Peyer's patch (tissue), 4 donors: ENCODE data around the gene RPL27. TPM values are rescaled to one million over a fixed set of nuclear protein-coding genes. Genes with fewer than 3 reads are reported as not detected.

Experiments
- DNase-seq, 3 donors: peaks; one replicate each; pipeline ENCODE4 v3.0.0-alpha.2; 2017 to 2019
- H3K27ac ChIP-seq, 4 donors: fragments of 200-600 bp; sonication (generic); one replicate each; pipeline ENCODE4 v1.5.1; 2016 to 2019
- H3K27me3 ChIP-seq, 2 donors: fragments of 200-600 bp; sonication (generic); one replicate each; pipeline ENCODE4 v1.5.1; 2019
- H3K36me3 ChIP-seq, 3 donors: fragments of 200-600 bp; sonication (generic); one replicate each; pipeline ENCODE4 v1.5.1; 2016 to 2019
- H3K4me1 ChIP-seq, 4 donors: fragments of 200-600 bp; sonication (generic); one replicate each; pipeline ENCODE4 v1.5.1; 2016 to 2019
- H3K4me3 ChIP-seq, 4 donors: fragments of 200-600 bp; sonication (generic); 1 replicate in 3 of 4; 2 replicates in 1 of 4; pipeline ENCODE4 v1.5.1; 2016 to 2019; ENCODE audit warnings: mild to moderate bottlenecking in 1 of 4
- H3K9me3 ChIP-seq, 4 donors: fragments of 200-600 bp; sonication (generic); one replicate each; pipeline ENCODE4 v1.5.1; 2016 to 2019; ENCODE audit warnings: mild to moderate bottlenecking in 1 of 4
- POLR2A ChIP-seq, 2 donors: fragments of 450-650 bp; IDR thresholded peaks; one replicate each; pipeline ENCODE4 v1.5.1; 2017; ENCODE audit warnings: antibody characterized with exemption in 2 of 2, mild to moderate bottlenecking in 2 of 2, moderate library complexity in 2 of 2
- total RNA-seq, 4 donors: library from RNA; depleted of rRNA; stranded (reverse); fragments of >200 nt; gene quantifications; one replicate each; pipeline ENCODE4 v1.1.0, GENCODE V29; 2016
- TF ChIP-seq, protein P1 (sequence below), 6 experiments: fragments of 450-650 bp in 4 of 6; fragments of 200-600 bp in 2 of 6; sonication (generic) in 1 of 6; IDR thresholded peaks; one replicate each; pipeline ENCODE4 v1.5.1; 2017 to 2019; ENCODE audit warnings: antibody characterized with exemption in 6 of 6, mild to moderate bottlenecking in 3 of 6, moderate library complexity in 1 of 6

The RPL27 gene
- total RNA-seq, 4 donors from 2014 or later, result 331 to 1,066 (median 442) TPM

DNA sequence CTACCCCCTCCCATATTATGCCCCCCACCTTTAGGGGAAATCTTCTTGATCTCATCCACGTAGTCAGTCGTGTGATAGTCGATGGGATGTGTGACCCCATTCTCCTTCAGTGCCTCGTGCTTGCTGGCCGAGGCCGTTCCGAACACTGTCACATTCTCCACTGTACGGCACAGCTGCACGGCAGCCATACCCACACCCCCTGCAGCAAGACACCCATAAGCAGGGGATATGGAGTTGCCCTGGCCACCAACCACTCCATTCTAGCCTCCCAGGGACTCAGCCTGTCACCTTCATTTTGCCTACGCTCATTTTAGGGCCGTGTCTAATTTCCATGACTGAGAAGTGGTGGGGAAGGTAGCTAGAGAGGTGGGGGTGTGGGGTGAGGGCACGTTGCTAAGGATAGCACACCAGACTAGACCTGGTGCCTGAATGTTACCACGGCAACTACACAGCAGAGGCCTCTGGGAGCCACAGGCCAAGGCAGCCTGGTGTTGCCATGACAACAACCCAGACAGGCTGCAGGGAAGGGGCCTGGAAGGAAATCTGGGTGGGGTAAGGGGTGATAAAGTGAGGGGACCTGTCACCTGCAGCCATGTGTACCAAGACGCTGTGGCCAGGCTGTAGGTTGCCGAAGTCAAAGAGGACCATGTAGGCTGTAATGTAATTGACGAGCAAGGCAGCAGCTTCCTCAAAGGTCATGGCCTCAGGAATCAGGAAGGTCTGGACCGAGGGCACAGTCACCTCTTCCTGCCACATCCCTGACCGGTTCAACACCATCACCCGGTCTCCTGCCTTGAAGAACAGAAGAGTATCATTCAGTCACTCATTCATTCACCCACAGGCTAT lies 20.0 kb downstream of the RPL27 start:
- Histone ChIP-seq H3K9me3 (no peaks in the 10 kb centered on the region), H3K4me3 (no peak overlapping the region), H3K4me1 (peaks cover 0 to 47% (median 4%) of the 10 kb centered on the region in 4 donors), H3K27me3 (no peaks in the 10 kb centered on the region), H3K36me3 (peaks cover 0 to 33% (median 0%) of the 10 kb centered on the region in 3 donors), H3K27ac (peak overlapping the region in 2 of 4 donors; percentile 12 to 83)
- TF ChIP-seq, protein P1, sequence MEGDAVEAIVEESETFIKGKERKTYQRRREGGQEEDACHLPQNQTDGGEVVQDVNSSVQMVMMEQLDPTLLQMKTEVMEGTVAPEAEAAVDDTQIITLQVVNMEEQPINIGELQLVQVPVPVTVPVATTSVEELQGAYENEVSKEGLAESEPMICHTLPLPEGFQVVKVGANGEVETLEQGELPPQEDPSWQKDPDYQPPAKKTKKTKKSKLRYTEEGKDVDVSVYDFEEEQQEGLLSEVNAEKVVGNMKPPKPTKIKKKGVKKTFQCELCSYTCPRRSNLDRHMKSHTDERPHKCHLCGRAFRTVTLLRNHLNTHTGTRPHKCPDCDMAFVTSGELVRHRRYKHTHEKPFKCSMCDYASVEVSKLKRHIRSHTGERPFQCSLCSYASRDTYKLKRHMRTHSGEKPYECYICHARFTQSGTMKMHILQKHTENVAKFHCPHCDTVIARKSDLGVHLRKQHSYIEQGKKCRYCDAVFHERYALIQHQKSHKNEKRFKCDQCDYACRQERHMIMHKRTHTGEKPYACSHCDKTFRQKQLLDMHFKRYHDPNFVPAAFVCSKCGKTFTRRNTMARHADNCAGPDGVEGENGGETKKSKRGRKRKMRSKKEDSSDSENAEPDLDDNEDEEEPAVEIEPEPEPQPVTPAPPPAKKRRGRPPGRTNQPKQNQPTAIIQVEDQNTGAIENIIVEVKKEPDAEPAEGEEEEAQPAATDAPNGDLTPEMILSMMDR (IDR thresholded peaks at IDR 0.05), result no peak
- no peak for TF ChIP-seq POLR2A (IDR thresholded peaks at IDR 0.05)
- no peak for DNase-seq

DNA sequence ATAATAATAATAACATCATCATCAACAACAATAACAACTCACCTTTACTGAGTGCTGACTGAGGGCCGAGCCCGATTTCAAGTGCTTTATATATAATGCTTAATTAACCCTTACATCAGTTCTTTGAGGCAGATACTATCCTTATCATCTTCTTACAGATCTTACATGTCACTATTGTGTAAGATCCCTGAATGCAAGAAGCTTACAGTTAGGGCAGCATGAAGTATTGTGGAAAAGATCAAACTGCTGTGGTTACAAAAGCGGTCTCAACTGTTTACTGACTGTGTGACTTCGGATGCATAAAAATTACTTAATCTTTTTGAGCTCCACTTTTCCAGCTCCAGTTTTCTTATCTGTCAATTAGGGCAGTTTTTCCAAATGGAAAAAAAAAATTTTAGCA lies 20.7 kb downstream of the RPL27 start:
- peaks cover 0 to 26% (median 0%) of the 10 kb centered on the region in 3 donors for H3K36me3 ChIP-seq

DNA sequence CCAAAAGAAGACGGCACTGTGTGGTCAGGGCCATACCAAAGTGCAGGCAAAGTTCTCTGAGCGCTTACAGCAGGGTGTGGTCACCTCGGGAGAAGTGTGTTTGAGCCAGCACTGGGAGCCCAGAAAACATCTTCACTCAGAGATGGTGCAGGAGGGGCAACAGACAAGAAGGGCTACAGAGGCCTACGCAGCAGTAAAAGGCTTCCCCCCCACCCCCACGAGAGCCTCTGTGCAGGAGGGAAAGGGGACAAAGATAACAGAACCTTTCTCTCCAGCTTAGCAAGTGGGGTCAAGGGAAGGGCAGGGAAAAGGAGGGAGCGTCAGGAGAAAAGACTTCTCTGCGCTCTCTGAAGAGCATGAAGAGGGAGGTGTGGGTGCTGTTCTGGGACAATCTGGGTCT lies 21.2 kb downstream of the RPL27 start:
- Histone ChIP-seq H3K4me1 (peaks cover 0 to 48% (median 4%) of the 10 kb centered on the region in 4 donors), H3K36me3 (peaks cover 0 to 21% (median 0%) of the 10 kb centered on the region in 3 donors), H3K27me3 (no peaks in the 10 kb centered on the region), H3K4me3 (peak overlapping the region in 1 of 4 donors; percentile 11), H3K27ac (peak overlapping the region in 2 of 4 donors; percentile 63 to 83), H3K9me3 (no peaks in the 10 kb centered on the region)
- DNase-seq, result peak in 1 of 3 donors; percentile 61
- TF ChIP-seq POLR2A (IDR thresholded peaks at IDR 0.05), result no peak
- TF ChIP-seq, protein P1 (IDR thresholded peaks at IDR 0.05), result no peak

More for the DNA sequence above, 20.7 kb downstream of the RPL27 start:
- TF ChIP-seq, protein P1 (IDR thresholded peaks at IDR 0.05), result no peak
- no peak for TF ChIP-seq POLR2A (IDR thresholded peaks at IDR 0.05)
- DNase-seq, result no peak
- peaks cover 0 to 47% (median 4%) of the 10 kb centered on the region in 4 donors for H3K4me1 ChIP-seq
- peak overlapping the region in 1 of 4 donors; percentile 83 for H3K27ac ChIP-seq
- no peak overlapping the region for H3K4me3 ChIP-seq
- no peaks in the 10 kb centered on the region for H3K9me3 ChIP-seq
- no peaks in the 10 kb centered on the region for H3K27me3 ChIP-seq

DNA sequence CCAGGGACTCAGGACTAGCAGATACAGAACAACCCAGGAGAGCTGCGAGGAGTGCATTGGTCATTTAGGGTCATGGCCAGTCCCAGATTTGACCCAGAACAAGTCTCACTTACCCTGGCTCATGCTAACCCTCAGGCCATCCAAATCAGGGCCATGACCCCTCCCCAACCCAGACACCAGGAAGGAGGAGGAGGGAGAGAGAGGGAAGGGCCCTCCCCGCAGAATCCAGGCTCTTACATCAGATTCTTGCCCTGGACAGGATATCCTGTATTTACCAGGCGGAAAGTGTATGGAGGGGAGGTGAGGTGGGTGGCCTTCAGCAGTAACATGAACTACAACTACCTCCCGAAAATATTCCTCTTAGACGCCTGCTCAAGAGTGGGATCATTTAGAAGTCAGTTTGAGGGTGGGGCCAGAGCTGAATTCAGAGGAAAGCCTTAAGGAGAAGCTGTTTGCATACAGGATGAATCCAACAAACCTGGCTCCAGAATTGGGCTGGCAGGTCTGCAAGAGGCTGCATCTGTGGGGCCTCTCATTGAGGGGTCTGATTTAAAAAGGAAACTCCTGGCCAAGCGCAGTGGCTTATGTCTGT lies 21.9 kb downstream of the RPL27 start:
- DNase-seq, result no peak

More for the DNA sequence above, 21.9 kb downstream of the RPL27 start:
- no peaks in the 10 kb centered on the region for H3K9me3 ChIP-seq
- H3K27ac ChIP-seq, result peak overlapping the region in 3 of 4 donors; percentile 10 to 83 (median 63)
- peak overlapping the region in 1 of 4 donors; percentile 11 for H3K4me3 ChIP-seq
- H3K27me3 ChIP-seq, result no peaks in the 10 kb centered on the region
- H3K36me3 ChIP-seq, result peaks cover 0 to 21% (median 0%) of the 10 kb centered on the region in 3 donors
- H3K4me1 ChIP-seq, result peaks cover 0 to 52% (median 4%) of the 10 kb centered on the region in 4 donors
- no peak for TF ChIP-seq POLR2A (IDR thresholded peaks at IDR 0.05)
- TF ChIP-seq, protein P1 (IDR thresholded peaks at IDR 0.05), result no peak
